ENCODE measurements around the gene NKTR. TPM values are rescaled to one million over a fixed set of nuclear protein-coding genes. Genes with fewer than 3 reads are reported as not detected.

NKTR gene
- total and polyA plus RNA-seq, 9 of the 15 experiments (the other 6 are each of a cell fraction or from before 2014, with no cell fraction given) = 19.7 to 123 (median 92.6) TPM

DNA sequence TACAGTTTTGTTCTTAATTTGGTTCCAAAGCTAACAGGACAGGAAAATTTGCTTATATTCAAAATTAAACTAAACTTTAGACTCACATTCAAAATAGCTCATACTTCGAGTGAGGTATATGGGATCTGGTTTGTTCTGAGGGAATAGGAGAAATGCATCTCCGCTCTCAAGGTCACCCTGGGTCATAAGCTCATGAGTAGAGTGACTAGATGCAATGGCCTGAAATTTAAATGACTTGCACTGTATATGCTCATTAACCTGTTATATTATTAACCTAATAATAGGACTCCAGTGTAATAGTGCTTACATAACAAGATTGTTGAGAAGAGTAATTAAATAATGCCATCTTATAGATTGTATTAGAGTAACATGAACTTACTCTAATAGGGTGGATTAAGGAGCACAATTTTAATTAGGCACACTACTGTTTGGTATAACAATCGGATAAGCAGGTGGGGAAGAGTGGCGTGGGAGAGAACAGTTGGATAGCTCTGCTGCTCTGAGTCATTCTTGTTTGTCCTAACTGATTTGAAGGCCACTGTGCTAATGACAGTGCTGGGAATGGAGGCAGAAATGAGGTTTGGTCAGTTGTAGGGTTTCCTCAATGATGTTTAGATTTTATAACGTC is 5.2 kb downstream of the NKTR start (continued):
- TF ChIP-seq CCNT2 (IDR thresholded peaks at IDR 0.05; ENCODE audit: borderline replicate concordance, extremely low read depth, insufficient read length, low read depth, low read length) = no peak
- no peak for TF ChIP-seq GATAD2A (IDR thresholded peaks at IDR 0.05)
- TF ChIP-seq TOE1 (IDR thresholded peaks at IDR 0.05; ENCODE audit: borderline replicate concordance) = no peak
- no peak for TF ChIP-seq TOE1 (CRISPR knock-in tag; IDR thresholded peaks at IDR 0.05; ENCODE audit: borderline replicate concordance, low read depth)
- TF ChIP-seq ZNF717 (CRISPR knock-in tag; IDR thresholded peaks at IDR 0.05) = no peak
- TF ChIP-seq, protein P1, sequence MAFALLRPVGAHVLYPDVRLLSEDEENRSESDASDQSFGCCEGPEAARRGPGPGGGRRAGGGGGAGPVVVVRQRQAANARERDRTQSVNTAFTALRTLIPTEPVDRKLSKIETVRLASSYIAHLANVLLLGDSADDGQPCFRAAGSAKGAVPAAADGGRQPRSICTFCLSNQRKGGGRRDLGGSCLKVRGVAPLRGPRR (CRISPR knock-in tag; IDR thresholded peaks at IDR 0.05) = no peak
- peak; percentile 92 for TF ChIP-seq SOX6 (IDR thresholded peaks at IDR 0.05)
- no peak for TF ChIP-seq SRSF9 (IDR thresholded peaks at IDR 0.05; ENCODE audit: borderline replicate concordance, low read depth, low read length)
- no peak for TF ChIP-seq BRF1 (IDR thresholded peaks at IDR 0.05; ENCODE audit: borderline replicate concordance, extremely low read depth, insufficient read length)
- no peak for TF ChIP-seq ZNF707 (CRISPR knock-in tag; conservative IDR thresholded peaks at IDR 0.05)
- TF ChIP-seq, protein P2, sequence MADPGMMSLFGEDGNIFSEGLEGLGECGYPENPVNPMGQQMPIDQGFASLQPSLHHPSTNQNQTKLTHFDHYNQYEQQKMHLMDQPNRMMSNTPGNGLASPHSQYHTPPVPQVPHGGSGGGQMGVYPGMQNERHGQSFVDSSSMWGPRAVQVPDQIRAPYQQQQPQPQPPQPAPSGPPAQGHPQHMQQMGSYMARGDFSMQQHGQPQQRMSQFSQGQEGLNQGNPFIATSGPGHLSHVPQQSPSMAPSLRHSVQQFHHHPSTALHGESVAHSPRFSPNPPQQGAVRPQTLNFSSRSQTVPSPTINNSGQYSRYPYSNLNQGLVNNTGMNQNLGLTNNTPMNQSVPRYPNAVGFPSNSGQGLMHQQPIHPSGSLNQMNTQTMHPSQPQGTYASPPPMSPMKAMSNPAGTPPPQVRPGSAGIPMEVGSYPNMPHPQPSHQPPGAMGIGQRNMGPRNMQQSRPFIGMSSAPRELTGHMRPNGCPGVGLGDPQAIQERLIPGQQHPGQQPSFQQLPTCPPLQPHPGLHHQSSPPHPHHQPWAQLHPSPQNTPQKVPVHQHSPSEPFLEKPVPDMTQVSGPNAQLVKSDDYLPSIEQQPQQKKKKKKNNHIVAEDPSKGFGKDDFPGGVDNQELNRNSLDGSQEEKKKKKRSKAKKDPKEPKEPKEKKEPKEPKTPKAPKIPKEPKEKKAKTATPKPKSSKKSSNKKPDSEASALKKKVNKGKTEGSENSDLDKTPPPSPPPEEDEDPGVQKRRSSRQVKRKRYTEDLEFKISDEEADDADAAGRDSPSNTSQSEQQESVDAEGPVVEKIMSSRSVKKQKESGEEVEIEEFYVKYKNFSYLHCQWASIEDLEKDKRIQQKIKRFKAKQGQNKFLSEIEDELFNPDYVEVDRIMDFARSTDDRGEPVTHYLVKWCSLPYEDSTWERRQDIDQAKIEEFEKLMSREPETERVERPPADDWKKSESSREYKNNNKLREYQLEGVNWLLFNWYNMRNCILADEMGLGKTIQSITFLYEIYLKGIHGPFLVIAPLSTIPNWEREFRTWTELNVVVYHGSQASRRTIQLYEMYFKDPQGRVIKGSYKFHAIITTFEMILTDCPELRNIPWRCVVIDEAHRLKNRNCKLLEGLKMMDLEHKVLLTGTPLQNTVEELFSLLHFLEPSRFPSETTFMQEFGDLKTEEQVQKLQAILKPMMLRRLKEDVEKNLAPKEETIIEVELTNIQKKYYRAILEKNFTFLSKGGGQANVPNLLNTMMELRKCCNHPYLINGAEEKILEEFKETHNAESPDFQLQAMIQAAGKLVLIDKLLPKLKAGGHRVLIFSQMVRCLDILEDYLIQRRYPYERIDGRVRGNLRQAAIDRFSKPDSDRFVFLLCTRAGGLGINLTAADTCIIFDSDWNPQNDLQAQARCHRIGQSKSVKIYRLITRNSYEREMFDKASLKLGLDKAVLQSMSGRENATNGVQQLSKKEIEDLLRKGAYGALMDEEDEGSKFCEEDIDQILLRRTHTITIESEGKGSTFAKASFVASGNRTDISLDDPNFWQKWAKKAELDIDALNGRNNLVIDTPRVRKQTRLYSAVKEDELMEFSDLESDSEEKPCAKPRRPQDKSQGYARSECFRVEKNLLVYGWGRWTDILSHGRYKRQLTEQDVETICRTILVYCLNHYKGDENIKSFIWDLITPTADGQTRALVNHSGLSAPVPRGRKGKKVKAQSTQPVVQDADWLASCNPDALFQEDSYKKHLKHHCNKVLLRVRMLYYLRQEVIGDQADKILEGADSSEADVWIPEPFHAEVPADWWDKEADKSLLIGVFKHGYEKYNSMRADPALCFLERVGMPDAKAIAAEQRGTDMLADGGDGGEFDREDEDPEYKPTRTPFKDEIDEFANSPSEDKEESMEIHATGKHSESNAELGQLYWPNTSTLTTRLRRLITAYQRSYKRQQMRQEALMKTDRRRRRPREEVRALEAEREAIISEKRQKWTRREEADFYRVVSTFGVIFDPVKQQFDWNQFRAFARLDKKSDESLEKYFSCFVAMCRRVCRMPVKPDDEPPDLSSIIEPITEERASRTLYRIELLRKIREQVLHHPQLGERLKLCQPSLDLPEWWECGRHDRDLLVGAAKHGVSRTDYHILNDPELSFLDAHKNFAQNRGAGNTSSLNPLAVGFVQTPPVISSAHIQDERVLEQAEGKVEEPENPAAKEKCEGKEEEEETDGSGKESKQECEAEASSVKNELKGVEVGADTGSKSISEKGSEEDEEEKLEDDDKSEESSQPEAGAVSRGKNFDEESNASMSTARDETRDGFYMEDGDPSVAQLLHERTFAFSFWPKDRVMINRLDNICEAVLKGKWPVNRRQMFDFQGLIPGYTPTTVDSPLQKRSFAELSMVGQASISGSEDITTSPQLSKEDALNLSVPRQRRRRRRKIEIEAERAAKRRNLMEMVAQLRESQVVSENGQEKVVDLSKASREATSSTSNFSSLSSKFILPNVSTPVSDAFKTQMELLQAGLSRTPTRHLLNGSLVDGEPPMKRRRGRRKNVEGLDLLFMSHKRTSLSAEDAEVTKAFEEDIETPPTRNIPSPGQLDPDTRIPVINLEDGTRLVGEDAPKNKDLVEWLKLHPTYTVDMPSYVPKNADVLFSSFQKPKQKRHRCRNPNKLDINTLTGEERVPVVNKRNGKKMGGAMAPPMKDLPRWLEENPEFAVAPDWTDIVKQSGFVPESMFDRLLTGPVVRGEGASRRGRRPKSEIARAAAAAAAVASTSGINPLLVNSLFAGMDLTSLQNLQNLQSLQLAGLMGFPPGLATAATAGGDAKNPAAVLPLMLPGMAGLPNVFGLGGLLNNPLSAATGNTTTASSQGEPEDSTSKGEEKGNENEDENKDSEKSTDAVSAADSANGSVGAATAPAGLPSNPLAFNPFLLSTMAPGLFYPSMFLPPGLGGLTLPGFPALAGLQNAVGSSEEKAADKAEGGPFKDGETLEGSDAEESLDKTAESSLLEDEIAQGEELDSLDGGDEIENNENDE (IDR thresholded peaks at IDR 0.05; ENCODE audit: low read depth, low read length) = no peak
- no peak for TF ChIP-seq RUNX1 (IDR thresholded peaks at IDR 0.05; ENCODE audit: low read depth)
- TF ChIP-seq ZNF384 (IDR thresholded peaks at IDR 0.05; ENCODE audit: low read depth, low read length) = no peak
- TF ChIP-seq HDGF (IDR thresholded peaks at IDR 0.05) = no peak

All from K562 (cell line).